Adrenal gland (tissue), 19 donors: Measurements from ENCODE around the gene NUP210. TPM values are rescaled to one million over a fixed set of nuclear protein-coding genes. Genes with fewer than 3 reads are reported as not detected.

Experiments used
- DNase-seq, 7 donors: peaks; one replicate each; pipeline ENCODE4 v3.0.0-alpha.2; 2019 to 2020
- H3K27ac ChIP-seq, 5 donors: fragments of 200-600 bp; sonication (generic) in 4 of 5; 1 replicate in 3 of 5; 2 replicates in 2 of 5; pipeline versions ENCODE4 v1.5.1 to v1.8.0; 2016 to 2020; ENCODE audit warnings: mild to moderate bottlenecking in 1 of 5
- H3K27me3 ChIP-seq: fragments of 200-600 bp; 2 replicates; pipeline ENCODE4 v1.8.0; 2021
- H3K36me3 ChIP-seq, 2 donors: fragments of 200-600 bp; replicated peaks in 1 of 2; 1 replicate in 1 of 2; 2 replicates in 1 of 2; pipeline versions ENCODE4 v1.5.1 to v1.8.0; 2018 to 2022
- H3K4me1 ChIP-seq, 2 donors: fragments of 200-600 bp; replicated peaks in 1 of 2; 1 replicate in 1 of 2; 2 replicates in 1 of 2; pipeline versions ENCODE4 v1.5.1 to v1.8.0; 2018 to 2021
- H3K4me3 ChIP-seq, 4 donors: fragments of 200-600 bp; sonication (generic) in 3 of 4; one replicate each; pipeline ENCODE4 v1.5.1; 2016 to 2018
- H3K9me3 ChIP-seq, 3 donors: fragments of 200-600 bp; sonication (generic) in 1 of 3; replicated peaks in 1 of 3; 1 replicate in 2 of 3; 2 replicates in 1 of 3; pipeline versions ENCODE4 v1.5.1 to v1.8.0; 2016 to 2021
- POLR2A ChIP-seq, 2 donors: fragments of 450-650 bp; IDR thresholded peaks; one replicate each; pipeline ENCODE4 v1.6.1; 2017; ENCODE audit warnings: antibody characterized with exemption in 2 of 2, mild to moderate bottlenecking in 2 of 2, moderate library complexity in 1 of 2
- WGBS, 4 donors: extraction: QIAGEN DNeasy Blood & Tissue Kit in 2 of 4; methylation state at CpG; one replicate each; pipeline versions ENCODE4 v1.1.5 to v1.1.7; 2013 to 2017; 5-methylcytosine and 5-hydroxymethylcytosine counted together
- intact Hi-C, 2 donors: fragments of 100-400 bp; cut with DNase I; formaldehyde crosslinking; loops; one replicate each; pipeline versions ENCODE4 v1.14.1 to v1.15.0; 2022 to 2023
- long read RNA-seq, 10 donors: library from polyadenylated mRNA in 3 of 10; unstranded in 2 of 10; stranded (forward) in 1 of 10; transcript quantifications; one replicate each; pipeline ENCODE4 v2.0.0 and lab custom pipeline, GENCODE V29; 2021 to 2026
- polyA plus RNA-seq, 3 donors: library from polyadenylated mRNA; stranded (reverse); fragments of 200-250 nt in 2 of 3; fragments of 350-450 nt in 1 of 3; fragmentation: Illumina TruSeq in 1 of 3; extraction: RNeasy Lipid Tissue Mini Kit (QIAGEN cat#74804) in 1 of 3; gene quantifications; one replicate each; pipeline ENCODE4 v1.2.3, GENCODE V29; 2013 to 2014
- total RNA-seq, 9 donors: library from RNA; depleted of rRNA in 4 of 9; stranded (reverse); fragments of >200 nt in 4 of 9; fragments of 120-200 nt in 1 of 9; fragmentation: NEBNext Ultra II Directional in 1 of 9; extraction: Animal tissue kit (Norgen Biotek cat#: 25700) in 1 of 9; gene quantifications; one replicate each; pipeline versions ENCODE4 v1.1.0 to v1.2.4, GENCODE V29; 2013 to 2023
- TF ChIP-seq, protein P1 (sequence below), 6 experiments: fragments of 450-650 bp in 4 of 6; fragments of 200-600 bp in 2 of 6; sonication (generic) in 1 of 6; IDR thresholded peaks; 1 replicate in 5 of 6; 2 replicates in 1 of 6; pipeline versions ENCODE4 v1.5.1 to v1.8.0; 2016 to 2021; ENCODE audit warnings: antibody characterized with exemption in 6 of 6, mild to moderate bottlenecking in 2 of 6, moderate library complexity in 1 of 6
- donor health status: healthy with polysubstance abuse.
- donor health status: Bipolar disorder and iron deficiency.
- donor health status: DM: yes; HTN: yes; CAD: no.
- donor health status: DM: no; HTN: no; CAD: no.
- donor health status: DM: no; HTN: no; CAD: no.
- donor health status: DM: yes; HTN: yes; CAD: no.

Gene NUP210
- 10 to 100 TPM in 1 of 9 donors, 1 to 10 TPM in 8; 6.2 to 11.0 (median 8.7) TPM for total RNA-seq
- polyA plus RNA-seq, result 10 to 100 TPM in 1 of 3 donors, 1 to 10 TPM in 2; 3.0 to 15.8 (median 8.6) TPM
- long read RNA-seq, donor 1, result 0 reads
- long read RNA-seq, donor 2, result 0 reads
- long read RNA-seq, donor 3, result 0 reads
- long read RNA-seq, donor 4, partial matches to known transcripts, result 0 of 1 reads
- long read RNA-seq, donor 4, other reads (novel, unspliced or antisense), result 1 of 1 reads
- long read RNA-seq, donor 5, full-length matches to known transcripts, result 5 of 8 reads
- long read RNA-seq, donor 5, partial matches to known transcripts, result 2 of 8 reads
- long read RNA-seq, donor 5, other reads (novel, unspliced or antisense), result 1 of 8 reads
- long read RNA-seq, donor 6, result 0 reads
- long read RNA-seq, donor 7, result 0 reads
- long read RNA-seq, donor 8, result 0 reads
- long read RNA-seq, donor 9, result 0 reads
- long read RNA-seq, donor 10, partial matches to known transcripts, result 0 of 1 reads
- long read RNA-seq, donor 10, other reads (novel, unspliced or antisense), result 0 of 1 reads

DNA sequence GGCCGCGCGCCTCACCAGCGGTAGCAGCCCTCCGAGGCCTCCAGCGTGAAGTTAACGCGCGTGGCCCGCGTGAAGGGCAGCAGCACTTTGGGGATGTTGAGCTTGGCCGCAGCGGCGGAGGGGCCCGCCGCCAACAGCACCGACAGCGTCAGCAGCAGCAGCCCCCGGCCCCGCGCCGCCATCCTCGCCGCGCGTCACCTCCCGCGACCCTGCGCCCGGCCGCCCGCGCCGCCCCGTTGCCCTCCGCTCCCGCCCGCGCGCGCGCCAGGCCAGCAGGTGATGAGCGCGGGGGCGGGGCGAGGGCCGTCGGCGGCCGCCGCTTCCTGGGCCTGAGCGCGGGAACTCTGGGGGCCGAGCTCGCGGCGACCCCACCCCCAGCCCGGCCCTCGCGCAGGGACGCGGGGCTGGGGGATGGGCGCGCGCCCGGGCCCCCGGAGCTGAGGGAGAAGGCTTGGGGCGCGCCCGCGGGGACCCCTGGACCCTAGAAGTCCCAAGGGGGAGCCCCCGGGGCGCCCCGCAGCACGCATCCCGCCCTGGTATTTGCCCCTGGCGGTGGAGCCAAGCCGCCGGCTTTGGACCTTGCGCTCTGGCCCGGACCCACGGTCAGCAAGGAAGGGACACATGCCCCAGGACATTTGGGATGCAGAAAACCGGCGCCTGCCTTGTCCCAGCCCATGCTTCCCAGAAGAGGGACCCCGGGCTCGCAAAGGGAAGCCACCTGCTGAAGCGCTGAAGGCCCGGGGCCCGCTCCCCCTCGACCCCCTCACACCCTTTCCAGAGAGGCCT lies at the start of gene NUP210:
TSS of gene NUP210 (minus strand) at position 278 of the 786 bp plus-strand sequence. CDS start at position 182, 96 bp downstream.
- Histone ChIP-seq H3K9me3 (no peaks in the 10 kb centered on the region), H3K27me3 (no peaks in the 10 kb centered on the region), H3K4me1 (peaks cover 5 to 9% of the 10 kb centered on the region in 2 donors), H3K36me3 (no peaks in the 10 kb centered on the region), H3K27ac (peak within 1 kb of the TSS in 2 of 5 donors; percentile 62 to 66), H3K4me3 (peak within 1 kb of the TSS in 3 of 4 donors; percentile 2 to 79 (median 45))
- 3 to 43% (median 5%) methylated on average over 2 to 90 of the region's 90 CpGs; no CpG with 5 or more reads in 1 of the 4 donors for WGBS, 4 donors
- peak in 5 of 7 donors; percentile 25 to 40 (median 33) for DNase-seq
- no peak for TF ChIP-seq POLR2A (IDR thresholded peaks at IDR 0.05)
- TF ChIP-seq, protein P1, sequence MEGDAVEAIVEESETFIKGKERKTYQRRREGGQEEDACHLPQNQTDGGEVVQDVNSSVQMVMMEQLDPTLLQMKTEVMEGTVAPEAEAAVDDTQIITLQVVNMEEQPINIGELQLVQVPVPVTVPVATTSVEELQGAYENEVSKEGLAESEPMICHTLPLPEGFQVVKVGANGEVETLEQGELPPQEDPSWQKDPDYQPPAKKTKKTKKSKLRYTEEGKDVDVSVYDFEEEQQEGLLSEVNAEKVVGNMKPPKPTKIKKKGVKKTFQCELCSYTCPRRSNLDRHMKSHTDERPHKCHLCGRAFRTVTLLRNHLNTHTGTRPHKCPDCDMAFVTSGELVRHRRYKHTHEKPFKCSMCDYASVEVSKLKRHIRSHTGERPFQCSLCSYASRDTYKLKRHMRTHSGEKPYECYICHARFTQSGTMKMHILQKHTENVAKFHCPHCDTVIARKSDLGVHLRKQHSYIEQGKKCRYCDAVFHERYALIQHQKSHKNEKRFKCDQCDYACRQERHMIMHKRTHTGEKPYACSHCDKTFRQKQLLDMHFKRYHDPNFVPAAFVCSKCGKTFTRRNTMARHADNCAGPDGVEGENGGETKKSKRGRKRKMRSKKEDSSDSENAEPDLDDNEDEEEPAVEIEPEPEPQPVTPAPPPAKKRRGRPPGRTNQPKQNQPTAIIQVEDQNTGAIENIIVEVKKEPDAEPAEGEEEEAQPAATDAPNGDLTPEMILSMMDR (IDR thresholded peaks at IDR 0.05), result peak in 1 of 6 experiments; percentile 5
- intact Hi-C loops, result no loop called here

DNA sequence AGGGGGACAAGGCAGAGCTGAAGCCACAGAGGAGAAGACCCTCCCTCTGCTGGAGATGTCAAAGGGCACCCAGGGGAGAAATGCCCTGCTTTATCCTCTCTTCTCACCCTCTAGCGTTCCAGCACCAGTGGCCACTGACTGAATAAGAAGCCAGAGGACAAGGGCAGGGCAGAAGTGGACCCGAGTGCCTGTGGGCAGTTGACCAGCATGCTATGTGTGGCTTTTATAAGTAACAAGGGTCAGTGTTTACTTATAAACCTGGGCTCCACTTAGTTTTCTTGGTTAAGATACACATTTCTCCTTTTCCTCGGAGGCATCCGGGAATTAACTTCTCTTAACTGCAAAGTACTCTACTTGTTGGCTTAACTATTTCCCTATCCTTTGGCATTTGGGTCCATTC lies 46.7 kb upstream of the NUP210 start:
- 79 to 94% (median 89%) methylated on average over 4 of the region's 4 CpGs for WGBS, 4 donors
- intact Hi-C loops, result no loop called here
- Histone ChIP-seq H3K4me1 (no peaks in the 10 kb centered on the region), H3K36me3 (no peaks in the 10 kb centered on the region), H3K27ac (no peak overlapping the region), H3K27me3 (peaks cover 9% of the 10 kb centered on the region), H3K4me3 (no peak overlapping the region), H3K9me3 (no peaks in the 10 kb centered on the region)
- TF ChIP-seq POLR2A (IDR thresholded peaks at IDR 0.05), result no peak
- TF ChIP-seq, protein P1 (IDR thresholded peaks at IDR 0.05), result no peak
- no peak for DNase-seq

- 62 to 76% (median 73%) methylated on average over 4 of the region's 4 CpGs for WGBS, 4 donors
- H3K4me3 ChIP-seq, result no peak overlapping the region
These were observed 45.2 kb upstream of the NUP210 start for GRCh38 chr3:13465236-13465873.

More at GRCh38 chr3:13465236-13465873, 45.2 kb upstream of the NUP210 start:
- no peak for TF ChIP-seq POLR2A (IDR thresholded peaks at IDR 0.05)
- TF ChIP-seq, protein P1 (IDR thresholded peaks at IDR 0.05), result no peak
- no peak for DNase-seq
- H3K27me3 ChIP-seq, result peaks cover 9% of the 10 kb centered on the region
- H3K9me3 ChIP-seq, result no peaks in the 10 kb centered on the region
- intact Hi-C loops, result no loop called here
- H3K36me3 ChIP-seq, result no peaks in the 10 kb centered on the region
- no peak overlapping the region for H3K27ac ChIP-seq
- no peaks in the 10 kb centered on the region for H3K4me1 ChIP-seq
